Stomach (tissue), 9 donors: ENCODE data around the gene SLAMF1. TPM values are rescaled to one million over a fixed set of nuclear protein-coding genes. Genes with fewer than 3 reads are reported as not detected.
A peak's percentile ranks its signal among the peaks of the same experiment; 100 is the strongest.
"Not testable (repeated sequence)": the region's sequence is repeated elsewhere in the genome, so short reads cannot be mapped to it uniquely, and the experiment has no call there.

ENCODE experiments used
- DNase-seq, 2 donors: peaks; one replicate each; pipeline versions ENCODE4 v3.0.0 to v3.0.0-alpha.2; 2013 to 2019
- H3K27ac ChIP-seq, 5 donors: fragments of 200-600 bp in 4 of 5; sonication (generic) in 4 of 5; one replicate each; pipeline ENCODE4 v1.5.1; 2013 to 2019; ENCODE audit warnings: mild to moderate bottlenecking in 1 of 5, moderate library complexity in 1 of 5
- H3K27me3 ChIP-seq, 3 donors: fragments of 200-600 bp; sonication (generic); one replicate each; pipeline ENCODE4 v1.5.1; 2017 to 2019; ENCODE audit warnings: mixed run types in 1 of 3
- H3K36me3 ChIP-seq, 4 donors: fragments of 200-600 bp; sonication (generic); 1 replicate in 3 of 4; 2 replicates in 1 of 4; pipeline ENCODE4 v1.5.1; 2016 to 2019
- H3K4me1 ChIP-seq, 4 donors: fragments of 200-600 bp; sonication (generic); one replicate each; pipeline ENCODE4 v1.5.1; 2016 to 2019
- H3K4me3 ChIP-seq, 4 donors: fragments of 200-600 bp; sonication (generic) in 3 of 4; one replicate each; pipeline ENCODE4 v1.5.1; 2016 to 2019; ENCODE audit warnings: mild to moderate bottlenecking in 1 of 4
- H3K9me3 ChIP-seq, 4 donors: fragments of 200-600 bp; sonication (generic); one replicate each; pipeline ENCODE4 v1.5.1; 2016 to 2019
- CTCF ChIP-seq, 7 experiments: fragments of 450-650 bp in 4 of 7; fragments of 200-600 bp in 3 of 7; sonication (generic) in 3 of 7; IDR thresholded peaks; one replicate each; pipeline ENCODE4 v1.5.1; 2016 to 2019; ENCODE audit warnings: antibody characterized with exemption in 7 of 7, control low read depth in 2 of 7, mild to moderate bottlenecking in 1 of 7
- EP300 ChIP-seq: sonication (generic); formaldehyde crosslinking; IDR thresholded peaks from one replicate; pipeline ENCODE4 v1.6.1; 2017; ENCODE audit warnings: antibody characterized with exemption
- POLR2A ChIP-seq, 4 donors: fragments of 450-650 bp; IDR thresholded peaks; one replicate each; pipeline ENCODE4 v1.6.1; 2016; ENCODE audit warnings: antibody characterized with exemption in 4 of 4, control low read depth in 2 of 4, mild to moderate bottlenecking in 1 of 4, moderate library complexity in 1 of 4
- POLR2AphosphoS5 ChIP-seq, 3 donors: sonication (generic); formaldehyde crosslinking; IDR thresholded peaks; one replicate each; pipeline ENCODE4 v1.6.1; 2016; ENCODE audit warnings: antibody characterized with exemption in 3 of 3
- WGBS, 5 donors: extraction: QIAGEN DNeasy Blood & Tissue Kit in 3 of 5; methylation state at CpG; one replicate each; pipeline versions ENCODE4 v1.1.5 to v1.1.7; 2013 to 2018; 5-methylcytosine and 5-hydroxymethylcytosine counted together
- intact Hi-C: fragments of 100-400 bp; cut with DNase I; formaldehyde crosslinking; loops from one replicate; pipeline ENCODE4 v1.15.1; 2023; ENCODE audit warnings: low total_unique reads
- polyA plus RNA-seq, 3 donors: library from polyadenylated mRNA; stranded (reverse); fragments of 200-250 nt; gene quantifications; one replicate each; pipeline ENCODE4 v1.2.3, GENCODE V29; 2013
- total RNA-seq, 5 donors: library from RNA; depleted of rRNA; stranded (reverse); fragments of >200 nt; gene quantifications; one replicate each; pipeline versions ENCODE4 v1.1.0 to v1.2.3, GENCODE V29; 2014 to 2016
- donor health status: healthy with polysubstance abuse.
- donor health status: Bipolar disorder and iron deficiency.
- donor health status: healthy.

The SLAMF1 gene
- total and polyA plus RNA-seq, 8 donors, result 0.12 to 4.1 (median 0.92) TPM; not detected in 3

- DNase-seq, result no peak
- Histone ChIP-seq H3K4me1 (no peaks in the 10 kb centered on the region), H3K9me3 (peaks cover 0 to 3% (median 1%) of the 10 kb centered on the region in 4 donors), H3K36me3 (no peaks in the 10 kb centered on the region), H3K27me3 (no peaks in the 10 kb centered on the region), H3K27ac (no peak overlapping the region), H3K4me3 (no peak overlapping the region)
- TF ChIP-seq POLR2A (IDR thresholded peaks at IDR 0.05) (no peak), CTCF (IDR thresholded peaks at IDR 0.05) (no peak), EP300 (no peak), POLR2AphosphoS5 (IDR thresholded peaks at IDR 0.05) (no peak)
- WGBS, 5 donors, result 77 to 90% (median 84%) methylated on average over 1 of the region's 1 CpG
- intact Hi-C loops, result no loop called here
Observed at GRCh38 chr1:160590488-160590887, 56.4 kb downstream of the SLAMF1 start.

- no peak for DNase-seq
- intact Hi-C loops, result no loop called here
- Histone ChIP-seq H3K27me3 (no peaks in the 10 kb centered on the region), H3K27ac (no peak overlapping the region), H3K4me3 (no peak overlapping the region), H3K4me1 (no peaks in the 10 kb centered on the region), H3K36me3 (no peaks in the 10 kb centered on the region), H3K9me3 (peaks cover 0 to 3% (median under 1%) of the 10 kb centered on the region in 4 donors)
- 74 to 79% (median 76%) methylated on average over 6 of the region's 6 CpGs for WGBS, 5 donors
- TF ChIP-seq CTCF (IDR thresholded peaks at IDR 0.05) (no peak), POLR2AphosphoS5 (IDR thresholded peaks at IDR 0.05) (no peak), EP300 (no peak), POLR2A (IDR thresholded peaks at IDR 0.05) (no peak)
Observed at GRCh38 chr1:160588468-160588867, 58.4 kb downstream of the SLAMF1 start.

- Histone ChIP-seq H3K4me1 (no peaks in the 10 kb centered on the region), H3K27ac (no peak overlapping the region), H3K9me3 (no peaks in the 10 kb centered on the region), H3K4me3 (no peak overlapping the region), H3K27me3 (no peaks in the 10 kb centered on the region), H3K36me3 (no peaks in the 10 kb centered on the region)
- no peak for DNase-seq
- 72 to 85% (median 82%) methylated on average over 1 of the region's 1 CpG for WGBS, 5 donors
- TF ChIP-seq EP300 (no peak), POLR2AphosphoS5 (IDR thresholded peaks at IDR 0.05) (no peak), POLR2A (IDR thresholded peaks at IDR 0.05) (no peak), CTCF (IDR thresholded peaks at IDR 0.05) (no peak)
- intact Hi-C loops, result no loop called here
Observed at GRCh38 chr1:160584784-160585183, 62.1 kb downstream of the SLAMF1 start.

GRCh38 chr1:160582976-160583375 is 63.9 kb downstream of the SLAMF1 start:
- H3K4me1 ChIP-seq, DNase-seq, H3K4me3 ChIP-seq, H3K27me3 ChIP-seq, H3K36me3 ChIP-seq, H3K9me3 ChIP-seq, intact Hi-C loops, H3K27ac ChIP-seq: not testable (repeated sequence)
- 92 to 98% (median 94%) methylated on average over 2 of the region's 2 CpGs for WGBS, 5 donors

GRCh38 chr1:160581961-160582360 is 64.9 kb downstream of the SLAMF1 start:
- H3K4me1 ChIP-seq, result no peaks in the 10 kb centered on the region
- intact Hi-C loops, result no loop called here
- DNase-seq, result peak in 1 of 2 donors; percentile 6
- no peak overlapping the region for H3K27ac ChIP-seq
- no peak for TF ChIP-seq EP300
- TF ChIP-seq POLR2AphosphoS5 (IDR thresholded peaks at IDR 0.05), result no peak
- no peak for TF ChIP-seq CTCF (IDR thresholded peaks at IDR 0.05)
- TF ChIP-seq POLR2A (IDR thresholded peaks at IDR 0.05), result no peak
- 52 to 62% (median 54%) methylated on average over 2 of the region's 2 CpGs for WGBS, 5 donors
- H3K4me3 ChIP-seq, result no peak overlapping the region
- H3K36me3 ChIP-seq, result no peaks in the 10 kb centered on the region
- no peaks in the 10 kb centered on the region for H3K9me3 ChIP-seq
- no peaks in the 10 kb centered on the region for H3K27me3 ChIP-seq
